Measurements from ENCODE around the gene TSKU.
"Not testable (repeated sequence)": the region's sequence is repeated elsewhere in the genome, so short reads cannot be mapped to it uniquely, and the experiment has no call there.

The TSKU gene

DNA sequence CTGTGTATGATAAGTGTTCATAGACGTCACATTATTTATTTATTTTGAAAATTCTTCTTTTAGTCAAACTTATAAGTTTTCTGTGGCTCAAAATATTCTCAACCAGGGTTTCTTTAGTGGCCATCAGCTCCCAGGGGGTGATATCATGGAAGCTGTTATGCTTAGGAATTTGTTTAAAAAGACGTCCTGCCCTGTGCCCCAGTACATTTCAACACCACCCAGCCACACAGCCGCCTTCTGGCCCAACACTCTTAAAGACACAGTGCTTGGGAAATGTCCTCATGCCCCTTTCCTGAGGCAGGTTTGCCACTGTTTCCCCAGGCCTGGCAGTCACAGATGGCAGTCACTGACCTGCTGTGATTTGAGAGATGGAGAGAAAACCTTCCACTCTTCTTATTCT, 19.9 kb downstream of the TSKU start:
- no peak for DNase-seq

DNA sequence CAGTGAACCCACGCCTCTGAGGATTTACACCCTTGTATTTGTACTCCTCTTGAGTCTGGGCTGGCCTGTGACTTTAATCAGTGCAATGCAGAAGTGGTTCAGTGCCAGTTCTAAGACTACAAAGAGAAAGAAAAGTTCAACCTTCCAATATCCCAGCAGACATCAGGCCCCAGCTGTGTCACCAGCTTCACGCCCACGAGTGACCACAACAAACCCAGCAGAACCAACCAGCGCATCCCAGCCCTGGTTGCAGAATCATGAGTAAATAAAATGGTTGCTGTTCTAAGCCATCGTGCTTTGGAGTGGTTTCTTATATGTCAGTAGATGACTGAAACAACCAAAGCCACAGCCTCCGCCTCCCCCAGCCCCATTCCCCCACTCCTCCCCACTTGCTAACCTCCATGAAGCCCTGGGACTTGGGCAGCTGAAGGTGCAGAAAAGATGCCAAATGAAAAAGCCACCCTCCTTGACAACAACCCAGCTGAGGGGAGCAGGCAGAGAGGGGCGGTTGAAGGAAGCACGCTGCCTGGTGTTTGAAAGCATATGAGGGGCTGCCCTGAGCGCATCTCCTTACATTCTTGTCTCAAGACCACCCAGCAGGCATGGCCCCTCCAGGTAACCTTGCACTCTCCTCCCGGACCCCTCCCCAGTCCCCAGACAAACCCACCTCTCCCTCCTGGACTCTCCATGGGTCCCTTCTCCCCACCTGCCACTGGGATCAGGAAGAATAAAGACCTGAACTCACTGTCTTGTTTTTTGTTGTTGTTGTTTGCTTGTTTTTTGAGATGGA, 20.9 kb downstream of the TSKU start:
- DNase-seq: no peak

DNA sequence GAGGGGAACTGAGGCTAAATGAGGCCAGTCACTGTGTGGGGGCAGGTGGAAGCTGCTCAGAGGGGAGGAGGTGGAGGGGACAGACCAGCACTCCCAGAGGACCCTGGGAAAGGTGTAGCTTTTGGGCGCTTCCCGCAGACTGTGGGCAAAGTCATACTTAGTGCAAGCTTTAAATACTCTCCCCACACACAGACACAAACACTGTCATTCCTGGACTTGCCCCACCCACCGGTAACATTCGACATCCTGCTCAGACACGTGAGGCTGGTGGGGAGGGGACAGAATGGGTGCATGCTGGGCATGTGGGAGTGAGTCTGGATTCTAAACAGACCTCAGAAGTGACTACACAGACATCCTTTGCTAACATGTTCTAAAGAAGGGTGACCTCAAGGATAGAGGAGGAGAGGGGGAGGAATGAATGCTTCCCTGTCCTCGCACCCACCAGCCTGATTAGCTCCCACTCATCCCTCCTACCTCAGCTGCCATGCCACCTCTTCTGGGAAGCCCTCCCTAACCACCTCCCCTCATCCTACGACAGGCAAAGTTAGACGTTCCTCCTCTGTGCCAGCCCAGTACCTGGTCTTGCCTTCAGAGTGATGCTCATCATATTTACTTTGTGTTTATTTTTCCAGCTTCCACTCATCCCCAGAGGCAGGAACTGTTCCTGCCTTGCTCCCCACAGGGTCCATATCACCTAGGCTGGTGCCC, 22.2 kb downstream of the TSKU start:
- no peak for DNase-seq

DNA sequence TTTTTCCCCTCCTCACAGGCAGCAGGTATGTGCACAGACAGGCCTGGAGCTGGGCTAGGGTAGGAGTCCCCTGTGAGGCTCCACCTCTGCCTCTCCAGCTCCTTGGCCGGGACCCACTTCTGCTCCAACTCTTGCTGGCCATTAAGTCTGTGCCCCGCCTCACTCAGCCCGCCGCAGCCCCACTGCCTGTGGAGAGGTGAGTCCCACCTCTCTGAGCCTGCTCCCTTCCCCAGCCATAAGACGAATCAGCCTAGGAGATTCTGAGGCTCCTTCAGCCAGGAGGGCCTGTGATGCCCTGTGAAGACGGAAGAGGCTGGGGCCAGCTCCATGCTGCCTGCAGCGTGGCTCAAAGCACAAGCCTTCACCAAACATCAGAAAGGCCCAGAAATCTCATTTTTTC, 23.0 kb downstream of the TSKU start:
- no peak for DNase-seq

DNA sequence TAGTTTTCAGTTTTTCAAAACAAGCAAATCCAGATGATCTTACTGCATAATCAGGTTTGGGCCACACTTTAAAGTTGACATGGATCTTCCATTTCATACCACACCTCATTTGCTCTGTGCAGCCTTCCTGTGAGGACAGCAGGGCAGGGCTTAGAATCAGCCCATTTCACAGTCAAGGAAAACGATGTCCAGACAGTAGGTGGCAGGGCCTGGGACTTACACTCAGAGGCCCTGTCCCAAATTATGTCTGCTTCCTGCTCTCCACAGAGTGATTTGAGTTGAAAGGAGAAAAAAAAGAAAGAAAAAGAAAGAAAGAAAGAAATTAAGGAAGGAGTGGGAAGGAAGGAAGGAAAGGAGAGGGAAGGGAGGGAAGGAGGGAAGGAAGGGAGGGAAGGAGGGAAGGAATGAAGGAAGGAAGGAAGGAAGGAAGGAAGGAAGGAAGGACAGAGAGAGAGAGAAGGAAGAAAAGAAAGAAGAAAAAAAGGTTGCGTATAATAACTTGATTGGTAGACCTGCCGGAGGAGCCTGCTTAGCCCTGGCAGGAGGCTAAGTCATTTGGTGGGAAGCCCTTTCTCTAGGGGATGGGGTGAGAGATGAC, 23.6 kb downstream of the TSKU start:
- no peak for DNase-seq

DNA sequence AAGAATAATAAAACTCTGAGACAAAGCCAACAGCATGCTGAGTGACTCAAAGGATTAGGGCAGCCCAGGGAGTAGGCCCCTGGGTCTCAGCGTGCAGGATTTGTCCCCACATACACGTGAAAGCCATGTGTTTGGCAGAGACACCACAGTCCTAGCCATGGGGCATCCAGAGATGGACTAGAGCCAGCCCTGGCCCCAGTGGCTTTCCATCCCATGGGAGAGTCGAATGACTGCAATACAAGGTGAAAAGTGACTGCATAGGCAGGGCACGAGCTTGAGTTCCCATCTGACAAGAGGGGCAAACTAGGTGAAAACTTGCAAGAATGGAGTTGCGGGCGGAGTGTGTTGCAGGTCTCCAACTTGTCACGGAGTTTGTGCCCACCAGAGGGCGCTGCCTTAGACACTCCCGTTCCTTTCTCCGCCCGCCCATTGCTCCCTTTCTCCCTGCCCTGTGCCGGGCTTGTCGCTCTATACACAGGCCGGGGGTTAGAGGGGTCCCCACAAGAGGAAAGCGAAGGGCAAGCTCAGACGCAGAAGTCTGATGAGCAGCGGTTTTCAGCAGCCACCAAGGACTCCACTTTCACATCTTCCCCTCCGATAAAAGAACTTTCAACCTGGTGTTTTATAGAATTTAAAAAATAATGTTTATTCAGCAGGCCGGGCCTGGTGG, 24.2 kb downstream of the TSKU start:
- peak; percentile 12 for DNase-seq

DNA sequence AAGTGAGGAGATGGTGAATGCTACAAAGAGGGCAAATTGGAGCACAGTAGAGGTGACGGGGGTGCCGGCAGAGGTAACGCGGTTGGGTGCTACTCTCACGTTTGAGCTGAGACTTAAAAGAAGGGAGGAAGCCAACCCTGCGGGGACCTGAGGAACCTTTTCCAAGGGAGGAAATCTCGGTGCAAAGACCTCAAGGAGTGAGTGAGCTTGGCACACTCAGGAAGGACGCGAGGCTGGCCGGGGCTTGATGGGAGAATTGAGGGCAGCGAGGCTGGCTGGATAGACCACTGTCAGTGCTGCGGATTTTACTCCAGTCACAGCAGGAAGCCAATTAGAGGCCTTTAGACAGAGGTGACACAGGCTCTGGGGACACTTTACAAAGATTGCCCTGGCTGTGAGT, 25.0 kb downstream of the TSKU start:
- DNase-seq: no peak

DNA sequence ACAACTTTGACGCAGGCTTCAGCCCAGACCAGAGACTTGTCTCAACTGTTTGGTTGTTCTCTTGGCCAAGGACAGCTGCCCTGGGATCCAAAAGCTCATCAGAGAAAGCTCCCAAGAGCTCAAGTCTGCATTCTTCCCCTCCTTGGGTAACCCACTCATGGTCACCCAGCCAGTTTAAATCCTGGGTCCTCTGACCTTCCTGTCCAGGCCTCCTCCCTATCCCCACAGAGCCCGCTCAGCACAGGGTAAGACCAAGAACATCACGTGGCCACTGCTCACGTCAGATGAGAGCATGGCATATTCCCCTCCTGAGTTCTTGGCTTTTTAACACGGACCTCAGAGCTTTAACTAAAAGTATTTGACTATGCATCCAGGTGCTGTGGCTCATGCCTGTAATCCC, 25.8 kb downstream of the TSKU start:
- DNase-seq: no peak

DNA sequence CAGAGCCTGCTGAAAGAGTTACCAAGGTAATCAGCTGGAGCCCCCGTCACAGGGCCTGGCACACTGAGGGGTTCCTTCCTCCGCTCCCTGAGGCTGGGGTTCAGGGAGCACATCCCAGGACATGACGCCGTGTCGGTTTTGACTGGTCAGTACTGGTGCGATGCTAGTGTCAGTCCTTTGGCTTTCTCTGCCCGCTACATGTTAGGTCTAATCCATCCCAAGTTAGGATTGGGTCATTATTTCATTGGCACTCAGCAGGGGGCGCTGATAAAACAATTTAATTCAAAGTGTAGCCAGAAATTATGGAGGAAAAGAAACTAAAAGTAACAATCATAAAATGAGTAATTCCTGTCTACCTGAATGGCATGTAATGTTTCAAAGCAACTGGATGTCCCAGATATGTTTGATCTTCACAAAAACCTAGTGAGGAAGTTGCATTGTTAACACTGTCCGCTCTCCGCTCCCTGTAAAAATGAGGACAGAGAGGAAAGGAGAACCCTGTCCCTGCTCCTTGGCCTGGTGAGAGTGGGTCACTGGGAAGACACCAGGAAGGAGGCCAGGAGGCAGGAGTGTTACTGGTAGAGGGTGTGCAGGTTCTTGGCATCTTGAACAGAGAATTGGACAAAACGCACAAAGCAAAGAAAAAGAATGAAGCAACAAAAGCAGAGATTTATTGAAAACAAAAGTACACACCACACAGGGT, 27.1 kb downstream of the TSKU start:
- DNase-seq: no peak

DNA sequence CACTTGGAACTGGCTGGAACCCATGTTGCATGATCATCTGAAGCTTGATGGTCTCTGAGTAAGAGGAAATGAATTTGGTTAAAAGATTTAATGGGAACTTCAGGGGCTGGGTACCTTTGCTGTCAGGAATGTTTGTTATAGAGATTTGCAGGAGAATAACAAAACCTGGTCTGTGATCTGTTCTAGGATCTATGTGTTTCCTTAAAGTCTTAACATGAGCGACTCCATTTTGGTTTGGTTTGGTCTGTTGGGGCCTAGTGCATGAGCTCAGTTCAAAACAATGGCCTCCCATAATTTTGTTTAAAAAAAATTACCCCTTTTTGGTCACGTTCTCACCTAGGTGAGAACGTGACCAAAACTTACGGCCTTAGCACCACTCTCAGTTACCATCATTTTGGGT, 28.1 kb downstream of the TSKU start:
- no peak for DNase-seq

DNA sequence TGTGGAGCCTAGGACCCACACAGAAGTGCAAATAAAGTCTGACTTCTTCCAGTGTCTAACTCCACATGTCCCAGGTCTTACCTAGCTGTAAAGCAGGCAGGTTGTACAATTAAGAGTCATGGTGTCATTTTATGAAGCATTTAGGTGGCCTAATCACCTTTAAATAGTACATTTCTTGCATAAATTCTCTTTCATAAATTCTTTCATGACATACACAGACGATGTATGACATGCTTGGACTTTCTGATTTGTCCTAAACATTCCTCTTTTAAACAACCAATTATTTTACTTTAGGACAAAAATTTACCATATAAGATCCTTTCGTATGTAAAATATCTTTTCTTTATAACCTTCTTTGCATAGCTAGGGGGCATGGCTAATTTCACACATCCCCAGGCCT, 31.3 kb downstream of the TSKU start:
- DNase-seq: no peak

DNA sequence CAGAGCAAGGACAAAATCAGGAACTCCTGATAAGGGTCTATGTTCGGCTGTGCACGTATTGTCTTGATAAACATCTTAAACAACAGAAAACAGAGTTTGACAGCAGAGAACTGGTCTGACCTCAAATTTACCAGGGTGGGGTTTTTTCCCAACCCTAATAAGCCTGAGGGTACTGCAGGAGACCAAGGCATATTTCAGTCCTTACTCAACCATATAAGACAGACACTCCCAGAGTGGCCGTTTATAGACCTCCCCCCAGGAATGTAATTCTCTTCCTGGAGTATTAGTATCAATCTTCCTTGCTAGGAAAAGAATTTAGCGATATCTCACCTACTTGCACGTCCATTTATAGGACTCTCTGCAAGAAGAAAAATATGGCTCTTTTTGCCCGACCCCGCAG, 32.5 kb downstream of the TSKU start:
- DNase-seq: not testable (repeated sequence)

DNA sequence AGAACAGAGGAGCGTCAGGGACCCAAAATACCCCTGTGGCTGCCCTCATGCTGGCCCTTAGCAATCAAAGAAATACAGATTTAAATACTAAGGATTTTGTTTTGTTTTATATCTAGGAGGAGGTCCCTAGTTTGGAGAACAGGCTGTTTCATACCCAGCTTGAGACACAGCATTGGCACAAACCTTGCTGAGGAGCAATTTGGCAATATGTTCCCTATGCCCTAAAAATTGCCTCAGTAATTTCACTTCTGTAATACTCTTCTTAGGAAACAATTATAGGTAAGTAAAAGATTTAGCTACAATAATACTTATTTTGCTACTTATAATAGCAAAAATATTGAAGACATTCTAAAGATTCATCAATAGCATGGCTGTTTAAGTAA, 37.0 kb downstream of the TSKU start:
- DNase-seq: no peak

DNA sequence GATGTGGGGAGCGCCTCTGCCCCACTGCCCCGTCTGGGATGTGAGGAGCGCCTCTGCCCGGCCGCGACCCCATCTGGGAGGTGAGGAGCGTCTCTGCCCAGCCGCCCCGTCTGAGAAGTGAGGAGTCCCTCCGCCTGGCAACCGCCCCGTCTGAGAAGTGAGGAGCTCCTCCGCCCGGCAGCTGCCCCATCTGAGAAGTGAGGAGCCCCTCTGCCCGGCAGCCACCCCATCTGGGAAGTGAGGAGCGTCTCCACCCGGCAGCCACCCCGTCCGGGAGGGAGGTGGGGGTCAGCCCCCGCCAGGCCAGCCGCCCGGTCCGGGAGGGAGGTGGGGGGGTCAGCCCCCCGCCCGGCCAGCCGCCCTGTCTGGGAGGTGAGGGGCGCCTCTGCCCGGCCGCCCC, 38.2 kb downstream of the TSKU start:
- DNase-seq: not testable (repeated sequence)

DNA sequence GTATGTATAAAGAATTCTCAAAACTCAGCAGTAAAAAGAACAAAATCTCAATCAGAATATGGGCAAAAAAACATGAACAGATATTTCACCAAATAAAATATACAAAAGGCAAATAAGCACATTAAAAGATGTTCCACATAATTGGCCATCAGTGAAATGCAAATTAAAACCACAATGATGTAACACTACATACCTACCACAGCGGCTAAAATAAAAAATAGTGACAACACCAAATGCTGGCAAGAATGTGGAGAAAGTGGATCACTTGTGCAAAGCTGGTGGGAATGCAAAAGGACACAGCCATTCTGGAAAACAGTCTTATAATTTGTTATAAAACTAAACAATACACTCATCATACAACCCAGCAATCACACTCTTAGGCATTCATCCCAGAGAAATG, 39.2 kb downstream of the TSKU start:
- no peak for DNase-seq

DNA sequence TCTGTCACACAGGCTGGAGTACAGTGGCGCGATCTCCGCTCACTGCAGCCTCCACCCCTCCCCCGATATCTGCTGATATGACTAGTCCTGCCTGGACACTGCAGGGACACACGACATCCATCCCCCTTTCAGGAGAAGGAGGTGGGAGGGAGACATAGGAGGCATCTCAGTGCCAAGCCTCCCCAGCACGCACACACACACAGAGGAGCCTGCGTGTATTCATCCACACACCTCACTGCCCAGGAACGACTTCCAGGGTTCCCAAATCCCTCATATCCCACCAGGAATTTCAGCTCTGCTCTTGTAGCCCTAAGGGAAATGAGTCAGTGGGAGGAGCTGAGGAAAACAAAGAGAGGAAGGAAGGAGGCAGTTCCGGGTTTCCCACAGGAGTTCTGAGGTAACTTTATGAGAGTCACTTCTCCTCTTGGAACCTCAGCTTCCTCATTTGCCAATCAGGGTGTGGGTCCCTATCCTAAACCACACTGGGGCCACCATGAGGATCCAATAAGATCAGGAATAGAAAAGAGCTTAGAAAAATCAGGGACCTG, 40.4 kb downstream of the TSKU start:
- DNase-seq: no peak

DNA sequence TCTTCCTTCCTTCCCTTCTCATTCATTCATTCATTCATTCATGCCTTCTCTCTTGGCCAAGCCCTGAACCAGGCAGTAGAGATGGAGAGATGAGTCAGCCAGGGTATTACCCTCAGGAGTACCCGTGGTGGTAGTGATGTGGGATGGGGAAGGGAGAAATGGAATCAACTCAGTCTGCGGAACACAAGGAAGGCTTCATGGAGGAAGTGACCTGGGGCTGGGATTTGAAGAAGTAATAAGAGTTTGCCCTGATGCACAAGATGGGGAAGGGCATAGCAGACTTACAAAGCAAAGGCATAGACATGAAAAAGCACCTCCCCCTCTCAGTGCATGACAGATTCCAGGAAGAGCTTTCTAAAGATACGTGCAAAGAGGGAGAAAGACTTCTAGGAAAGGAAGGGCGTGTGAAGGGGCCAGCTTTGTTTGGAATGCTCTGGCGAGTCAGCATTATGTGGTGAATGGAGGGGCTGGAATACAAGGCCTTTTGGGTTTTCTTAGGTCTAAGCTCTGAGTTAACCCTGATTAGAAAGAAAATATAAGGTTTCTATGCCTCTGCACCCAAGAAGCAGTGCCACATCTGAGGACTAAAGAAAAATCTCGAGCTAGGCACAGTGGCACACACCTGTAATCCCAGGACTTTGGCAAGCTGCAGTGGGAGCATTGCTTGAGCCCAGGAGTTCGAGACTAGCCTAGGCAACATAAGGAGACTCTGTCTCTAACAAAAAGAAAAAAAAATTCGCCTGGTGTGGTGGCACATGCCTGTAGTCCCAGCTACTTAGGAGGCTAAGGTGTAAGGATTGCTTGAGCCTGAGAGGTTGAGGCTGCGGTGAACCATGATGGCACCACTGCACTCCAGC, 41.2 kb downstream of the TSKU start:
- DNase-seq: no peak

DNA sequence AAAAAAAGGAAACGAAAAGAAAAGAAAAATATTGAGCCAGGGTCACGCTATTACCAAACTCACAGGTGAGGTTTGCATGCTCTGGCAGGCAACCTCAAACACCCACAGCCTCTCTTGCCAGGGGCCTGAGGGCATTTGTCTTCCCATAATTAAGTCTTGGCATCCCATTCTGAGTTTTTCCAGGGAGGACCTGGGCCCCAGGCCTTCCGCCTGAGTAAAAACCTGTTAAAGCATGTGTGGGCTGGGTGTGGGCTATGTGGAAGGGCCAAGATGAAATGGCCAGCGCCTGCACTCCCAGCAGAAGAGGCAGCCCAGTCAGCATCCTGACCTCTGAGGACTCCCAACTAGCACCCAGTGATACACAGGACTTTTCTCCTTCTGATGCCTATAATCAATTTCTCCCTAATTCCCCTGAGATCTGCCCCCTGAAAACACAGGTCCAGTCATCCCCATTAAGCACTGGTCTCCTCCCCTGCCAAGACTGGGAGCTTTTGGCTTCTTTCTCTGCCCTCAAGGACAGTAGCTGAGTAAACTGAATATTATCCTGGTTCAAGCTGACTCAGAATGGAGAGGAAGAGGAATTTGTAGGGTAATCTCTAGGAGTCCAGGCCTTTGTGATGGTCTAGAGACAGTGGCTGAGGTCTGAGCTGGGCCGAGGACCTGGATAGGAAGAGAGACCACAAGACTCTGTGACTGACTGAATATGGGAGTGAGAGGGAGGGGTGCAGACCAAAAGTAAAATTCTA, 42.0 kb downstream of the TSKU start:
- DNase-seq: no peak

DNA sequence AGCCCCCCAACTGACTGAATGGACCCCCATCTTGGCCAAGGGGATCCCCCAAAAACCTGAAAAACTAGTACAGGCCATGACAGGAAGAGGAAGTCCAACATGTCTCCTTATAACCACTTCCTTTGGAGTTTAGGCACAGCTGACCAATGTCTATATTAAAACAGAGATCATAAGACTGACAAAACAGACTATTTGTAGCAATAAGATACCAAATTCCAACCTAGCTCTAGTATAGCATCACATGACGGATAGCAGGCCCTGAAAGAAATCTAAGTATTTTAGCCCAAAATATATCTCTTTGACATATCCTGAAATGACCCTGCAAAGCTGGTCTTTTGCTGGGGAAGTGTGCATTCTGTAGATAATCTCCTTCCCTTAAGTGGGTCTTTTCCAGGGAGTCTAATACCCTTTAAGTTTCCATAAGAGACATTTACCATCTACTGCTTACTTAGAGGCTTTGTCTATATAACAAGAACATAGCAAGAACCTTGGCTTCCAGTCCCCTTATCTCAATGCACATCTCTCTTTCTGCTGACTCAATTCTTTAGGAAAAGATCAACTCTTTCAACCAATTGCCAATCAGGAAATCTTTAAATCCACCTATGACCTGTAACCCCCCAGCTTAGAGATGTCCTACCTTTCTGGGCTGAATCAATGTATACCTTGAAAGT, 42.7 kb downstream of the TSKU start:
- no peak for DNase-seq

DNA sequence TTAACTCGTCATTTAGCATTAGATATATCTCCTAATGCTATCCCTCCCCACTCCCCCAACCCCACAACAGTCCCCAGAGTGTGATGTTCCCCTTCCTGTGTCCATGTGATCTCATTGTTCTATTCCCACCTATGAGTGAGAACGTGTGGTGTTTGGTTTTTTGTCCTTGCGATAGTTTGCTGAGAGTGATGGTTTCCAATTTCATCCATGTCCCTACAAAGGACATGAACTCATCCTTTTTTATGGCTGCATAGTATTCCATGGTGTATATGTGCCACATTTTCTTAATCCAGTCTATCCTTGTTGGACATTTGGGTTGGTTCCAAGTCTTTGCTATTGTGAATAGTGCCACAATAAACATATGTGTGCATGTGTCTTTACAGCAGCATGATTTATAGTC, 43.4 kb downstream of the TSKU start:
- DNase-seq: not testable (repeated sequence)

Measured in GOT3 (cell line).